Ramos (cell line): ENCODE results near the gene SLC29A3.

Source experiments
- in situ Hi-C: fragments of 300-500 bp; cut with MboI; formaldehyde crosslinking; loops from one replicate; pipeline ENCODE4 v1.14.3; 2022; ENCODE audit warnings: low sequenced_read_pairs; ENCODE audit not compliant: unreplicated experiment

Gene SLC29A3

GRCh38 chr10:71299071-71299785 is 19.8 kb upstream of the SLC29A3 start:
- in situ Hi-C loops: no loop called here

- in situ Hi-C loops: no loop called here
Observed at GRCh38 chr10:71300555-71301370, 18.3 kb upstream of the SLC29A3 start.

GRCh38 chr10:71301371-71301916 is 17.6 kb upstream of the SLC29A3 start:
- in situ Hi-C loops: no loop called here

- in situ Hi-C loops: no loop called here
Observed at GRCh38 chr10:71302451-71302850, 16.6 kb upstream of the SLC29A3 start.

GRCh38 chr10:71302874-71303568 is 16.0 kb upstream of the SLC29A3 start:
- in situ Hi-C loops: no loop called here

- in situ Hi-C loops: no loop called here
Observed at GRCh38 chr10:71303569-71303907, 15.5 kb upstream of the SLC29A3 start.

- in situ Hi-C loops: no loop called here
Observed at GRCh38 chr10:71304914-71305313, 14.1 kb upstream of the SLC29A3 start.

GRCh38 chr10:71306979-71307378 is 12.1 kb upstream of the SLC29A3 start:
- in situ Hi-C loops: no loop called here

GRCh38 chr10:71307469-71308085 is 11.5 kb upstream of the SLC29A3 start:
- in situ Hi-C loops: no loop called here

- in situ Hi-C loops: no loop called here
Observed at GRCh38 chr10:71308244-71308643, 10.8 kb upstream of the SLC29A3 start.

GRCh38 chr10:71308985-71309384 is 10.1 kb upstream of the SLC29A3 start:
- in situ Hi-C loops: no loop called here

- in situ Hi-C loops: loop anchor here (5.0 to 10.0 kb wide), 2 partner anchors 257 to 505 kb away; no protein-coding TSS in a partner anchor
Observed at GRCh38 chr10:71309919-71310318, 9.1 kb upstream of the SLC29A3 start.

- in situ Hi-C loops: loop anchor here (5.0 to 10.0 kb wide), 2 partner anchors 255 to 503 kb away; no protein-coding TSS in a partner anchor
Observed at GRCh38 chr10:71312220-71312619, 6.8 kb upstream of the SLC29A3 start.

GRCh38 chr10:71312811-71313789 is 6.0 kb upstream of the SLC29A3 start:
- in situ Hi-C loops: loop anchor here (5.0 to 10.0 kb wide), 2 partner anchors 254 to 502 kb away; no protein-coding TSS in a partner anchor

- in situ Hi-C loops: loop anchor here (5.0 to 10.0 kb wide), 2 partner anchors 253 to 501 kb away; no protein-coding TSS in a partner anchor
Observed at GRCh38 chr10:71314028-71314693, 4.9 kb upstream of the SLC29A3 start.

GRCh38 chr10:71314694-71315225 is 4.3 kb upstream of the SLC29A3 start:
- in situ Hi-C loops: loop anchor here (5.0 to 10.0 kb wide), 3 partner anchors 253 to 500 kb away; no protein-coding TSS in a partner anchor

GRCh38 chr10:71316056-71316785 is 2.8 kb upstream of the SLC29A3 start:
- in situ Hi-C loops: loop anchor here (5.0 to 10.0 kb wide), 2 partner anchors 386 to 499 kb away; no protein-coding TSS in a partner anchor
